Measurements from ENCODE around the gene CIPC.
A peak's percentile ranks its signal among the peaks of the same experiment; 100 is the strongest.

The CIPC gene

DNA sequence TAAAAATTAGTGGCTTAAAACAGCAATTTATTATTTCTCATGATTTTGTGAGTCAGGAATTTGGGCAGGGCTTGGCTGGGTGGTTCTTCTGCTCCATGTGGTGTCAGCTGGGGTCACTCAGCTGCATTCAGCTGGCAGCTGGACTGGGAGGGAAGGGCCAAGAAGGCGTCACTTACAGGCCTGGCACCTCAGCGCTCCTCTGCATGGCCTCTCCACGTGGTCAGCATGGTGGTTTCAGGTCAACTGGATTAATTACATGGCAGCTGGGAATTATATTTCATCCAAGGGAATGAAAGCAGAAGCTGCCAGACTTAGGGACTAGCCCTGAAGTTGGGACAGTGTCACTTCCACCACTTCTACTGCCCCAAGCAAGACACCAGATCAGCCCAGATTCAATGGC lies 42.1 kb upstream of the CIPC start:
- Histone ChIP-seq H3K4me3 (replicated peaks; ENCODE audit: low read depth, low read length) (no peak overlapping the region), H3K27me3 (replicated peaks; ENCODE audit: control insufficient read depth, insufficient read depth, low read length) (no peaks in the 10 kb centered on the region), H3K36me3 (ENCODE audit: control insufficient read depth, insufficient read depth, low read length) (no peaks in the 10 kb centered on the region)
- no peak for DNase-seq (ENCODE audit: extremely low read depth, insufficient read length)
- TF ChIP-seq, protein P1, sequence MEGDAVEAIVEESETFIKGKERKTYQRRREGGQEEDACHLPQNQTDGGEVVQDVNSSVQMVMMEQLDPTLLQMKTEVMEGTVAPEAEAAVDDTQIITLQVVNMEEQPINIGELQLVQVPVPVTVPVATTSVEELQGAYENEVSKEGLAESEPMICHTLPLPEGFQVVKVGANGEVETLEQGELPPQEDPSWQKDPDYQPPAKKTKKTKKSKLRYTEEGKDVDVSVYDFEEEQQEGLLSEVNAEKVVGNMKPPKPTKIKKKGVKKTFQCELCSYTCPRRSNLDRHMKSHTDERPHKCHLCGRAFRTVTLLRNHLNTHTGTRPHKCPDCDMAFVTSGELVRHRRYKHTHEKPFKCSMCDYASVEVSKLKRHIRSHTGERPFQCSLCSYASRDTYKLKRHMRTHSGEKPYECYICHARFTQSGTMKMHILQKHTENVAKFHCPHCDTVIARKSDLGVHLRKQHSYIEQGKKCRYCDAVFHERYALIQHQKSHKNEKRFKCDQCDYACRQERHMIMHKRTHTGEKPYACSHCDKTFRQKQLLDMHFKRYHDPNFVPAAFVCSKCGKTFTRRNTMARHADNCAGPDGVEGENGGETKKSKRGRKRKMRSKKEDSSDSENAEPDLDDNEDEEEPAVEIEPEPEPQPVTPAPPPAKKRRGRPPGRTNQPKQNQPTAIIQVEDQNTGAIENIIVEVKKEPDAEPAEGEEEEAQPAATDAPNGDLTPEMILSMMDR (IDR thresholded peaks at IDR 0.05; ENCODE audit: insufficient read depth, low read length, poor library complexity, severe bottlenecking) = no peak

- DNase-seq (ENCODE audit: extremely low read depth, insufficient read length) = no peak
These were observed 39.9 kb upstream of the CIPC start for GRCh38 chr14:77058117-77058516.

GRCh38 chr14:77058785-77059184 lies 39.3 kb upstream of the CIPC start:
- DNase-seq (ENCODE audit: extremely low read depth, insufficient read length) = no peak
- Histone ChIP-seq H3K4me3 (replicated peaks; ENCODE audit: low read depth, low read length) (no peak overlapping the region), H3K27me3 (replicated peaks; ENCODE audit: control insufficient read depth, insufficient read depth, low read length) (no peaks in the 10 kb centered on the region), H3K36me3 (ENCODE audit: control insufficient read depth, insufficient read depth, low read length) (no peaks in the 10 kb centered on the region)
- TF ChIP-seq, protein P1 (IDR thresholded peaks at IDR 0.05; ENCODE audit: insufficient read depth, low read length, poor library complexity, severe bottlenecking) = no peak

More at GRCh38 chr14:77058117-77058516, 39.9 kb upstream of the CIPC start:
- no peaks in the 10 kb centered on the region for H3K27me3 ChIP-seq (replicated peaks; ENCODE audit: control insufficient read depth, insufficient read depth, low read length)
- no peaks in the 10 kb centered on the region for H3K36me3 ChIP-seq (ENCODE audit: control insufficient read depth, insufficient read depth, low read length)
- TF ChIP-seq, protein P1 (IDR thresholded peaks at IDR 0.05; ENCODE audit: insufficient read depth, low read length, poor library complexity, severe bottlenecking) = no peak
- no peak overlapping the region for H3K4me3 ChIP-seq (replicated peaks; ENCODE audit: low read depth, low read length)

GRCh38 chr14:77059276-77059915 lies 38.7 kb upstream of the CIPC start:
- H3K36me3 ChIP-seq (ENCODE audit: control insufficient read depth, insufficient read depth, low read length) = no peaks in the 10 kb centered on the region
- no peak overlapping the region for H3K4me3 ChIP-seq (replicated peaks; ENCODE audit: low read depth, low read length)
- no peaks in the 10 kb centered on the region for H3K27me3 ChIP-seq (replicated peaks; ENCODE audit: control insufficient read depth, insufficient read depth, low read length)
- no peak for DNase-seq (ENCODE audit: extremely low read depth, insufficient read length)
- TF ChIP-seq, protein P1 (IDR thresholded peaks at IDR 0.05; ENCODE audit: insufficient read depth, low read length, poor library complexity, severe bottlenecking) = peak; percentile 8

DNA sequence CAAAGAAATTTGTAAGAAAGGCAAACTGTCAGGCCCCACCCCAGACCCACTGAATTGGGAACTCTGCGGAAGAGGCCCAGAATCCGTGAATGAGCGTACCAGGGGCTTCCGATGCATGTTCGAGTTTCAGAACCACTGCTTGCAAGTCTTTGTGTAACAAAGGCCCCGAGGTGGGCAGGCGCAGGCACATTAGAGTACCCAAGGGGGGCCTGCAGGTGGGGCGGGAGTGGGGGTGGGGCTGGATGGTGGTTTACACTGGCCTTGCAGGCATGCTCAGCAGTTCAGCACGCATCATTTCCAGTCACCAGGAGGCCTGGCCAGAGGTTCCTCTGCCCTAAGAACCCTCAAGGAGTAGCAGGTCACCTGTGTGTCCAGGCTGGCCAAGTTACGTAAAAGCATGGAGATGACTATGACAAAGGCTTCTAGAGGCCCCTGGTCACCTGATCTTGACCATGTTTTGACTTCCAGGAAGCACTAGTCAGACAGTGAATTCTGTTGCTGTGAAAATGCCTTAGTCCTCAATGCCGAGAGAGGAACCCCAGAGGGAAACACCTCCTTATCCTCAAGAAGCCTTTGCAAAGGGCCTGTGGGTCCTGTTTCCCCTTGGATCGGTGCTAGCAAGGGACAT lies 36.3 kb upstream of the CIPC start:
- no peak for DNase-seq (ENCODE audit: extremely low read depth, insufficient read length)
- no peak overlapping the region for H3K4me3 ChIP-seq (replicated peaks; ENCODE audit: low read depth, low read length)
- no peaks in the 10 kb centered on the region for H3K27me3 ChIP-seq (replicated peaks; ENCODE audit: control insufficient read depth, insufficient read depth, low read length)
- TF ChIP-seq, protein P1 (IDR thresholded peaks at IDR 0.05; ENCODE audit: insufficient read depth, low read length, poor library complexity, severe bottlenecking) = no peak
- H3K36me3 ChIP-seq (ENCODE audit: control insufficient read depth, insufficient read depth, low read length) = no peaks in the 10 kb centered on the region
